KOPT-K1 (cell line): Measurements from ENCODE around the gene NLRP9.

Source experiments
- H3K27ac ChIP-seq: fragments of 200-600 bp; sonication (generic); 2 replicates; pipeline ENCODE4 v1.5.1; 2016; ENCODE audit warnings: antibody characterized with exemption, mild to moderate bottlenecking, low read depth, low read length; ENCODE audit not compliant: poor library complexity, severe bottlenecking
- H3K36me3 ChIP-seq: fragments of 200-600 bp; sonication (generic); 2 replicates; pipeline ENCODE4 v1.5.1; 2017; ENCODE audit warnings: antibody characterized with exemption, mild to moderate bottlenecking, low read length, moderate library complexity; ENCODE audit not compliant: insufficient read depth
- H3K9me3 ChIP-seq: fragments of 200-600 bp; sonication (generic); 2 replicates; pipeline ENCODE4 v1.5.1; 2017; ENCODE audit warnings: antibody characterized with exemption, low read length, mild to moderate bottlenecking; ENCODE audit not compliant: insufficient read depth, poor library complexity, severe bottlenecking

Gene NLRP9

DNA sequence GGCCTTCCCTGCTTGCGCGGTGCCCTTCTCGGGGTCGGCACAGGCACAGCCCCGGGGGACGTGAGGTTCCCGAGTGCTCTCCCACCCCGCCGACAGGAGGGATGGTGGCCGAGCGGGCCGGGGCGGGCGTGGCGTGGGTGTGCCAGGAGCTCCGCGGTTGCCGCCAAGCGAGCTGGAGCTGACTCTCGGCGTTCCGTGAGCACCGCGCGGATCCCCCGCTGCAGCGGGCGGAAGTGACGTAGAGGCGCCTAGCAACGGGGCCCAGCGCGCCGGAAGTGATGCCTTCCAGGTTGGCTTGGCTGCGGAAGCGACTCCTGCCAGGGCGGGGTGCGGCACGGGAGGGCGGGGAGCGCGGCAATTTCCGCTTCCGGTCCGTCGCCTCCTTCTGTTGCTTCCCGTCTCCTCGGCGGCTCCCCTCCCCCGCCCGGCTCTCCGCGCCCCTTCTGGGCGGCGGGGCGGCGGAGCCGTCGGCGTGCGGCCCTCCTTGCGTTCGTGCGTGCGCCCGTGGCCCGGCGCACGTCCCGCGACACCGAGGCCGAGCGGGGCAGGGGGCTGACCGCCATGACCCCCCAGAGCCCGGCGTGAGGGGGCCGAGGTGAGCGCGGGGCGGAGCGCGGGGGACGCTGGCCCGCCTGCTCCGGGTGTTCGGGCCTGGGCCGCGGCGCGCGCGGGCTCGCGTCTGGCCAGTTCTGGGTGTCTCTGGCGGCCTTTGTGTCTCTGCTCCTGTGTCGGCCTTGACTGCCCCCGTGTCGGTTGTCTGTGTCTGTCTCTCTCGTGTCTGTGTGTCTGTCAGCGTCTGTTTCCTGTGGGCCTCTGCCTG, 63.2 kb downstream of the NLRP9 start, which contains the start of gene EPN1:
Gene EPN1 (plus strand): TSS at position 386 of the 820 bp plus-strand sequence. CDS start 3,402 bp downstream, outside the sequence.
- Histone ChIP-seq H3K27ac (peak within 1 kb of the TSS; percentile 89), H3K9me3 (no peaks in the 10 kb centered on the region), H3K36me3 (peaks cover 75% of the 10 kb centered on the region)

DNA sequence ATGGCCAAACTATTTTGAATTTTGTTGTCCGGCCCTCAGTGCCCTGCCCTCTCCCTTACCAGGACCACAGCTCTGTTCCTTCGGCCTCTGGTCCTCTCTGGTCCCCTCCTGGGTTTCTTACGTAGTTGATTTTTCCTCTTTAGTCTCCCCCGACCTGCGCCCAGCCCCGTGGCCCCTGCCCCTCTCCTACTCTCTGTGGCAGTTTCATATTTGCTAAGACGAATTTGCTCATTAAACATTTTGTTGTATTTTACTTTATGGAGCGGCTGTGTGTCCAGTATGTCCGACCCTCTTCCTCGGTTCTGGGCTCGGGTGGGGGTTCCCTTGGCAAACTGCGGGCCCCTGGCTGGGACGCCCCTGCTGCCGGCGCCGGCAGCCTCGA, 63.8 kb downstream of the NLRP9 start:
- H3K27ac ChIP-seq = peak overlapping the region; percentile 89
- peaks cover 75% of the 10 kb centered on the region for H3K36me3 ChIP-seq
- H3K9me3 ChIP-seq = no peaks in the 10 kb centered on the region

DNA sequence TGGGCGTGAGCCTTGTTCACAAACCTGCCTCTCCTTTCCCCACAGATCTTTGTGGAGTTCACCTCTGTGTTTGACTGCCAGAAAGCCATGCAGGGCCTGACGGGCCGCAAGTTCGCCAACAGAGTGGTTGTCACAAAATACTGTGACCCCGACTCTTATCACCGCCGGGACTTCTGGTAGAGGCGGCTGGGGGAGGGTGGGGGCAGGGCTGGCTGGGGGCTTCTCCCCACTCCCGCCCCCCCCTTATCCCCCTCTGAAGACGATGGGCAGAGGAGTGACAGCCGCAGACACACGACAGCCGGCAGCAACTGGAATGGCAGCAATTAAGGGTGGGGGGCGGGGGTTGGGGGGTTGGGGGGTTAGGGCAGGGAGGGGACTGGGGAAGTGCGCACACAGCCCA, 64.3 kb downstream of the NLRP9 start:
- no peaks in the 10 kb centered on the region for H3K9me3 ChIP-seq
- H3K27ac ChIP-seq = no peak overlapping the region
- peaks cover 75% of the 10 kb centered on the region for H3K36me3 ChIP-seq

DNA sequence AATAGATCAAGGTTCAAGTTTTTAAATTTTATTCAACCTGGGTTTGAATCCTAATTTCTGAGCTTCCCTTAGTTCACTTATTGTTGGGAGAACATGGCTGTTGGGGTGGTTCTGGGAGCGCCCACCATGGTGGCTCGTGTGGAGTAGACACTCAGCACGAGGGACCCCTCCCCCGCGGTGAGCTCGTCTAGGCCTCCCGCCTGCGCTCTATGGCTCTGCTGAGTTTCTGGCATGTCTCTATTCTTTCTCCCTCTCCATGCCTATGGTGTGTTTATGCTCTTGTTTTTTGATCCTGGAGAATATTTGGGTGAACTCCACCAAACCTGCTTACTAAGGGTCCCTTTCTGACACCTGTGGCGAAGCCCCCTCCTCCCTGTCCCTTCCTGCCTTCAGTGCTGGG, 64.7 kb downstream of the NLRP9 start:
- no peaks in the 10 kb centered on the region for H3K9me3 ChIP-seq
- no peak overlapping the region for H3K27ac ChIP-seq
- H3K36me3 ChIP-seq = peaks cover 75% of the 10 kb centered on the region

DNA sequence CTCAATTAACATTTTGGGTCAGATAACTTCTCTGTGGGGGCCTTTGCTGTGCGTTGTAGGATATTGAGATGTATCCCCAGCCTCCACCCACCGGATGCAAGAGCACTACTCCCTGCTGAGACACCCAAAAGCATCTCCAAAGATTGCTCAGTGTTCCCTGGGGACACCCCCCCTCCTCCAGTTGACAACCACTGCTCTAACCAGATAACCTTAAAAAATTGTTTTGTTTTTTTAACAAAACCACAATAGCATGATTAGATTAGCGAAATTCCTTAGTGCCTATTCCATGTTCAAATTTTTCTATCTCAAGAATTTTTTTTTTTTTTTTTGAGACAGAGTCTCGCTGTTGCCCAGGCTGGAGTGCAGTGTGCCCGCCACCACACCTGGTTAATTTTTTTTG, 65.8 kb downstream of the NLRP9 start:
- Histone ChIP-seq H3K36me3 (peaks cover 75% of the 10 kb centered on the region), H3K27ac (no peak overlapping the region), H3K9me3 (no peaks in the 10 kb centered on the region)

DNA sequence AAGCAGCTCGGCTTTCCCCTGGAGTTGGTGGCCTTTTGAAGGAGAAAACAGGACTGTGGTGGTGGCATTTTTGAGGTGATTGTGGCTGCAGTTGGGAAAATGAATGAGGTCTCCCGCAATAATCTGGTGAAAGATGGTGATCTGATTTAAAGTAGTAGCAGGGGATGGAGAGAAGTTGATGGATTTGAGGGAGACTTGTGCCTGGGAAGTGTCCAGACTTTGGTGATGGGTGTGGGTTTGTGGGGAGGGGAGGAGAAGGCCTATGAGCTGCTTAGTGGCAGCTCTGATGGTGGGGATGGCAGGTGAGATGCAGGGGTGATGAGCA, 67.2 kb downstream of the NLRP9 start:
- no peaks in the 10 kb centered on the region for H3K9me3 ChIP-seq
- H3K27ac ChIP-seq = no peak overlapping the region
- H3K36me3 ChIP-seq = peaks cover 82% of the 10 kb centered on the region

DNA sequence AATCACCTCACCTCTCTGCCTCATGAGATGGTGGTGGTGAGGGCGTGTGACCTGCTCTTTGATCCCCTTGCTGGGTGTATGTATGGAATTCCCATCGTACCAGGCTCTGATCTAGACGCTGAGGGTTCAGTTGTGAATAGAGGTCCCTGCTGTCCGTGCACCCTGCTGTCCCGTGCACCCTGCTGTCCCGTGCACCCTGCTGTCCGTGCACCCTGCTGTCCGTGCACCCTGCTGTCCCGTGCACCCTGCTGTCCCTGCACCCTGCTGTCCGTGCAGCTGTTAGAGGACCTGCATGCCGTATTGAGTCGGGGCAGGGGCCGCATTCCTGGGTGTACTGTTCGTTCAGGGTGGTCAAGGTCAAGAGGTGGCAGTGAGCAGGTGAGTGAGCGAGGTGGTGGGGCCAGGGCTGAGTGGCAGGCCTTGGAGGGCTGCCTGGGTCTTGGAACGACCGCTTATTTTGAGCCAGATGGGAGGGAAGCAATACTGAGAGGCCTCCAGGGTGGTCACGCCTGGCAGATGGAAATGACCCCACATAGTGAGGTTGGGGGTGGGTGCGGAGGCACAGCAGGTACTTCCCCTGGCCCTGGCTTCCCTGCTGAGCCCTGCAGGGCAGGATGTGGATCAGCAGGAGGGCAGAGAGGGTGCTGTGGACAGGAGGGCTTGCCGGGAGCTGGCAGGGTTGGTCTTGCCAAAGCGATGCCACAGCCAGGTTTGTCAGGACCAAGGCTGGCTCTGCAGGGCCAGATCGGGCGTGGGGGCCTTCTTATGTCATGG, 67.7 kb downstream of the NLRP9 start:
- Histone ChIP-seq H3K36me3 (peaks cover 88% of the 10 kb centered on the region), H3K9me3 (no peaks in the 10 kb centered on the region), H3K27ac (no peak overlapping the region)

DNA sequence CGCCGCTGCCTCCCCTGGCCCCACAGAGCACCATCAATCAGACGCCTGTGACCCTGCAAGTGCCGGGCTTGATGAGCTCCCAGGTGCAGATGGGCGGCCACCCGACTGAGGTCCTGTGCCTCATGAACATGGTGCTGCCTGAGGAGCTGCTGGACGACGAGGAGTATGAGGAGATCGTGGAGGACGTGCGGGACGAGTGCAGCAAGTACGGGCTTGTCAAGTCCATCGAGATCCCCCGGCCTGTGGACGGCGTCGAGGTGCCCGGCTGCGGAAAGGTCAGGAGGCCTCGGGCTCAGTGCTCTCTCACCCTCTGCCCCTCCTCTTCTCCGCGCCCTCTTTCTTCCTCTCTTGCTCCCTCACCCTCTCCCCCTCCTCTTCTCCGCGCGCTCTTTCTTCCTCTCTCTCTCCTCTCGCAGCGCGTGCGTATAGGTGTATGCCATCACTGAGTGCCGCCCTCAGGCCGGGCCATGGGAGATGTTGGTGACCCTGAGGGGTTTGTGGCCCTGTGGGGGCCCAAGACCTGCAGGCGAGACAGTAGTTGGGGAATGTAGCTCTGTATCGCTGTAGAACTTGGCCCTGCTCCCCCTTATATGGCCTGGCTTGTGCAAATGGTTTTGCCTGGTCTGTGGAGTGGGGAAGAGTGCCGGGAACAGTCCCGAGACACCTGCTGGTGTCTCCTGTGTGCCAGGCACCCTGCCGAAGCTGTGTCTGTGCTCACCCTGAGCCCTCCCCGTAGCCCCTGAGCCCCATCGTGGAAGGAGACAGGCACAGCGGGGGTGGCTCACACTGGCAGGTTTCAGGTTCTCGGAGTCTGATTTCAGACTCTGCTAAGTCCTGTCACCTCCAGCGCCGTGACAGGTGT, 68.6 kb downstream of the NLRP9 start:
- H3K9me3 ChIP-seq = no peaks in the 10 kb centered on the region
- no peak overlapping the region for H3K27ac ChIP-seq
- H3K36me3 ChIP-seq = peaks cover 96% of the 10 kb centered on the region

DNA sequence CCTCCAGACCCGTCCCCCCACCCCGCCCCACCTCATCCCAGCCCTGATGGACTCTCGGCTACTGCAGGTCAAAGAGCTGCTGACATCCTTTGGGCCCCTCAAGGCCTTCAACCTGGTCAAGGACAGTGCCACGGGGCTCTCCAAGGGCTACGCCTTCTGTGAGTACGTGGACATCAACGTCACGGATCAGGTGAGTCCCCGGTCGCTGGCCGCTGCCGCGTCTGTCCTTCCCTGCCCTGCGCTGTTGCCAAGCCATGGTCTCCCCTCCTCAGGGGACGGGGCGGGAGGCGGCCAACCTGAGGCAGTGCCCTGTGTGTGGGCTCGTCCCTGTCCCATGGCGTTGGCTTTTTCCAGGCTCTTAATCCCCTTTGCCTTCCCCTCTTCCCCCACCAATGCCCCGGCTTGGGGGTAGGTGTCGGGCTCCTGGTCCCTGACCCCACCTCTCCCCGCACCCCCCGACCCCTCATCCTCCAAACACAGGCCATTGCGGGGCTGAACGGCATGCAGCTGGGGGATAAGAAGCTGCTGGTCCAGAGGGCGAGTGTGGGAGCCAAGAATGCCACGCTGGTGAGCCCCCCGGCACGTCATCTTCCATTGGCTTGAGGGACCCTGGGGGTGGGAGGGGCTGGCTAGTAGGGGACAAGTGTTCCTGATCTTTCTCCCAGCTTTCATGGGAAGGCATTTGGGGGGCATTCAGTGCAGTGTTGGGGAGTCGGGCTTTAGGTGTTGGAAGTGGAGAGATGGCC, 69.4 kb downstream of the NLRP9 start:
- Histone ChIP-seq H3K27ac (no peak overlapping the region), H3K36me3 (peaks cover 99% of the 10 kb centered on the region), H3K9me3 (no peaks in the 10 kb centered on the region)

DNA sequence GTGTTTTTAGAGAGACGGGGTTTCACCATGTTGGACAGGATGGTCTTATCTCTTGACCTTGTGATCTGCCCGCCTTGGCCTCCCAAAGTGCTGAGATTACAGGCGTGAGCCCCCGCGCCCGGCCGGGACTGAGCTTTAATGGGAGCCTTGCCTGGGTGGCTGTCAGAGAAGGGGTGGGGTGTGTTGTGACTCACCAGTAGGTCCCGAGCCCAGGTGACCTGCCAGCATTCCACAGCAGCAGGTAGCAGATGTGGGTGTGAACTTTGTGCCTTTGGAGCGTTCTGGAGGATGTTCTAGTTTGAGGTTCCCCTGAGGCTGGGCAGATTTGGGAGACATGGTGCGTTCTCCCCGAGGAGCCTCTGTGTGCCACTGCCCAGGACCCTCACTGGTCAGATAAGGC, 70.2 kb downstream of the NLRP9 start:
- Histone ChIP-seq H3K27ac (no peak overlapping the region), H3K9me3 (no peaks in the 10 kb centered on the region), H3K36me3 (peaks cover 99% of the 10 kb centered on the region)

DNA sequence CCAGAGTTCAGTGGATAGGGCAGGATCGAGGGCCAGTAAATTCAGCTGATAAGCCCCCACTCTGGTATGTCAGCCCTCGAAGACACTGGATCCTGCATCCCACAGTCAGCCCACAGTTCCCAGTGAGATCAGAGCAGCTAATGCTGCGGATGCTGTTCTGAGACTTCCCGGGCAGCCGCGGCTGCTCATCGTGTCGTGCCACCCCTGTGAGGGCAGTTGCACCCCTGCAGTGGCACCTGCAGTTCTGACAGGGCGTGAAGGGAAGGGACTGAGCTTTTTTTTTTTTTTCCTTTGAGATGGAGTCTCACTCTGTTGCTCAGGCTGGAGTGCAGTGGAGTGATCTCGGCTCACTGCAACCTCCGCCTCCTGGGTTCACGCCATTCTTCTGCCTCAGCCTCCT, 70.7 kb downstream of the NLRP9 start:
- Histone ChIP-seq H3K9me3 (no peaks in the 10 kb centered on the region), H3K27ac (no peak overlapping the region), H3K36me3 (peaks cover 100% of the 10 kb centered on the region)

DNA sequence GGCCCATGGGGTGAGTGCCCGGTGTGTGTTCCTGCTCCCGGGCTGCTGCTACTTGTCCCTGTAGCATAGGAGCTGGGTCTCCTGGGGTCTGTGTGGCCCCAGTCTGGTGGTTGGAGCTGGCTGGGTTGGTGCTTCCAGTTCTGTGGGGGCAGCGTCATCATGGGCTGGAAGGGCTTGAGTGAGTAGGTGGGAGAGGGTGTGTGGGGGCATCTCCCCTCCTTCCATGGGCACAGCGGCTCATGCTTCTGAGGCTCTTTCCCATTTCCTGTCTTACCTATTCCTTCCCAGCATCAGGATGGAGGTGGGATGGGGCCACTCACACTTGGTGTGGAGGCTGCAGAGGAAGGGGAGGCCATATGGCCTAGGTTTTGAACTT, 71.2 kb downstream of the NLRP9 start:
- Histone ChIP-seq H3K36me3 (peaks cover 100% of the 10 kb centered on the region), H3K27ac (no peak overlapping the region)

DNA sequence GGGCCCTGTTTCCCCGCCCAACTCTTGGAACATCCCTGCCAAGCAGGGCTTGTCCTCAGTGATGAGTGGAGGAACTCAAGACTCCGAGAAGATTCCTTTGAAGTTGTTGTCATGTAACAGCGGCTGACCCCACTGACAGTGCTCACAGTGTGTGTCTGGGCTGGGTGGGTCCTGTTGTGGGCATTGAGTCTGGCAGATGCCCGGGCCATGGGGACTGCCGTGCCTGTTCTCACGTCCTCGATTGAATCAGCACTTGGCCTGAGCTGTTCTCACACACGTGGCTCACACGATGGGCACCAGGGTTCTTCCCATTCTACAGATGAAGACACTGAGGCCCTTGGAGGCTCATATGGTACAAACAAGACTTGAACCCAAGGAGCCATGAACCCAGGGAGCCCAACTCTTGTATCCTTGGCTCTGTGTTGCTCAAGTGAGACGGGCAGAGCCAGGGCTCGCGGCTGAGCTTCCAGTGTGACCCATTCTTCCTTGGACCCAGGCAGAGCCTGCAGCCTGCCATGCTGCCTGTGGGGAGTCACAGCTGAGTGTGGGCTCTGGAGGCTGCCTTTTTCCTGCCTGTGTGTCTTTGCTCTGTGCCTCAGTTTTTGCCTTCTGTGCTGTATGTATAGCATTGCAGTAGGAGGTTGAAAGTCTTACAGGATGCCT, 71.7 kb downstream of the NLRP9 start:
- H3K27ac ChIP-seq = no peak overlapping the region
- H3K36me3 ChIP-seq = peaks cover 100% of the 10 kb centered on the region
- no peaks in the 10 kb centered on the region for H3K9me3 ChIP-seq

More for the DNA sequence above, 71.2 kb downstream of the NLRP9 start:
- H3K9me3 ChIP-seq = no peaks in the 10 kb centered on the region

DNA sequence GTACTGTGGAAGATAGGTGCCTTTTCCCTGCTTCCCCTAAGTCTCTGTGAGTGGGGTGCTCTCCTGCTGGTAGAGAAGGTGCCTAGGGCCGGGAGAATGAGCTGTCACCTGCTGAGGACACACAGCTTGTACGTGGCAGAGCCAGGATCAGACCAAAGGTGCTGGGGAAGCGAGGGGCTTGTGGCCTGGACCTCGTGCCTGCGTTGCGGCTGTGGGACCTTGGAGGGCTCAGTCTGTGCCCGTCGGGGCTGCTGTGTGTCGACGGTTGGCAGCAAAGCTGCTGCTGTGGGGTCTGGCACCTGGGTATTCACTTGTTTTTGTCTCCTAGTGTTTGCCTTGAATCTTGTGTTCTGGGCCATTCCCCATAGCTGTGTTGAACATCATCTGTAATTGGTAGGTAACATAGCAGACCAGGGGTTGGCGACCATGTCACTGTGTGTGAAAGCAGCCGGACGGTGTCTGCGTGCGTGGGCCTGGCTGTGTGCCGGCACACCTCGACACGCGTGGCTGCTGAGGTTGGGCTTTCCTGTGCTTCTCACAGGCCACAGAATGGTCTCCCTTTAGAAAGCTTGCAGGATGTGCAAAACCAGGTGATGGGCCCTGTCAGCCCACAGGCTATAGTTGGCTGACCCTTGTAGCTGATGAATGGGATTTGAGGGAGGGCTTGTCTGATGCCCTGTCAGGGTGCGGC, 74.2 kb downstream of the NLRP9 start:
- Histone ChIP-seq H3K36me3 (peaks cover 100% of the 10 kb centered on the region), H3K27ac (no peak overlapping the region), H3K9me3 (no peaks in the 10 kb centered on the region)
